ENCODE results near the gene MAX.

DNA sequence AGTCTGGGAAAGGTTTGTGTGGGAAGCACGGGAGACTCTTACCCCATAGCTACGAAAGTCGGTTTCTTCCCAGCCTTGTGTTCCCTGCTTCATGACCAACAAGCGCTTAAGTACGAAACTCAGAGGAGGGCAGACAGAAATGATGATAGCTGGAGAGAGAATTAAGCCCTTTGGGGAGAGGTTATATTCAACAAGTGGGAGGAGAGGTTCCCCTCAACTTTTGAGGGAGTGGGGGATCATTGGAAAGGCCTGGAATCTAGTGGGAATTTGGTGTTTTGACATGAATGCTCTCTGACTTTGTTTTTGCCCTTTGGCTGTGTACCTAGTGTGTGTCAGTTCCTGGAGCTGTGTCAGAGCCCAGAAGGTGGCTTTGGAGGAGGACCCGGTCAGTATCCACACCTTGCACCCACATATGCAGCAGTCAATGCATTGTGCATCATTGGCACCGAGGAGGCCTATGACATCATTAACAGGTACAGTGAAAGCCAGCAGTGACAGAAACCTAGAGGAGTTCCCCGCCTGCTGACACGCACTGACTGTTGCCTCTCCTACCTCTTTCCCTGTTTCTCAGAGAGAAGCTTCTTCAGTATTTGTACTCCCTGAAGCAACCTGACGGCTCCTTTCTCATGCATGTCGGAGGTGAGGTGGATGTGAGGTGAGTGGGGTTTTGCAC, 75.1 kb downstream of the MAX start:
- TF ChIP-seq, protein P1, sequence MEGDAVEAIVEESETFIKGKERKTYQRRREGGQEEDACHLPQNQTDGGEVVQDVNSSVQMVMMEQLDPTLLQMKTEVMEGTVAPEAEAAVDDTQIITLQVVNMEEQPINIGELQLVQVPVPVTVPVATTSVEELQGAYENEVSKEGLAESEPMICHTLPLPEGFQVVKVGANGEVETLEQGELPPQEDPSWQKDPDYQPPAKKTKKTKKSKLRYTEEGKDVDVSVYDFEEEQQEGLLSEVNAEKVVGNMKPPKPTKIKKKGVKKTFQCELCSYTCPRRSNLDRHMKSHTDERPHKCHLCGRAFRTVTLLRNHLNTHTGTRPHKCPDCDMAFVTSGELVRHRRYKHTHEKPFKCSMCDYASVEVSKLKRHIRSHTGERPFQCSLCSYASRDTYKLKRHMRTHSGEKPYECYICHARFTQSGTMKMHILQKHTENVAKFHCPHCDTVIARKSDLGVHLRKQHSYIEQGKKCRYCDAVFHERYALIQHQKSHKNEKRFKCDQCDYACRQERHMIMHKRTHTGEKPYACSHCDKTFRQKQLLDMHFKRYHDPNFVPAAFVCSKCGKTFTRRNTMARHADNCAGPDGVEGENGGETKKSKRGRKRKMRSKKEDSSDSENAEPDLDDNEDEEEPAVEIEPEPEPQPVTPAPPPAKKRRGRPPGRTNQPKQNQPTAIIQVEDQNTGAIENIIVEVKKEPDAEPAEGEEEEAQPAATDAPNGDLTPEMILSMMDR (conservative IDR thresholded peaks at IDR 0.05; ENCODE audit: low read depth, low read length) = no peak
- no peak for TF ChIP-seq EZH2phosphoT487 (IDR thresholded peaks at IDR 0.05; ENCODE audit: borderline replicate concordance, low read length)
- TF ChIP-seq EZH2 (IDR thresholded peaks at IDR 0.05; ENCODE audit: low read length, unreplicated experiment) = no peak
